AG04449 (cell line): ENCODE results near the gene GRM7.

Experiments
- CTCF ChIA-PET: fragments of 350-600 bp; formaldehyde crosslinking; extraction: SDS; loops from one replicate; lab custom pipeline; 2021; ENCODE audit warnings: antibody characterized with exemption; lab: Yijun Ruan, JAX
- POLR2A ChIA-PET: fragments of 400-600, 350-600 bp; formaldehyde crosslinking; extraction: SDS; loops from one replicate; lab custom pipeline; 2020; ENCODE audit warnings: antibody characterized with exemption, inconsistent platforms; lab: Yijun Ruan, JAX
- DNase-seq: peaks from one replicate; pipeline ENCODE4 v3.0.0-alpha.2; 2010; ENCODE audit warnings: low read depth, low spot score
- H3K4me3 ChIP-seq: 2 replicates; pipeline ENCODE4 v1.5.1; 2011; ENCODE audit warnings: low read depth, mild to moderate bottlenecking, control low read depth, low read length
- TF ChIP-seq, protein P1 (sequence below): IDR thresholded peaks from one replicate; pipeline ENCODE4 v1.5.1; 2011; ENCODE audit warnings: mild to moderate bottlenecking, moderate library complexity, low read length, control low read depth, inconsistent platforms; ENCODE audit not compliant: insufficient read depth; ENCODE audit errors: missing control alignments

GRM7 gene

DNA sequence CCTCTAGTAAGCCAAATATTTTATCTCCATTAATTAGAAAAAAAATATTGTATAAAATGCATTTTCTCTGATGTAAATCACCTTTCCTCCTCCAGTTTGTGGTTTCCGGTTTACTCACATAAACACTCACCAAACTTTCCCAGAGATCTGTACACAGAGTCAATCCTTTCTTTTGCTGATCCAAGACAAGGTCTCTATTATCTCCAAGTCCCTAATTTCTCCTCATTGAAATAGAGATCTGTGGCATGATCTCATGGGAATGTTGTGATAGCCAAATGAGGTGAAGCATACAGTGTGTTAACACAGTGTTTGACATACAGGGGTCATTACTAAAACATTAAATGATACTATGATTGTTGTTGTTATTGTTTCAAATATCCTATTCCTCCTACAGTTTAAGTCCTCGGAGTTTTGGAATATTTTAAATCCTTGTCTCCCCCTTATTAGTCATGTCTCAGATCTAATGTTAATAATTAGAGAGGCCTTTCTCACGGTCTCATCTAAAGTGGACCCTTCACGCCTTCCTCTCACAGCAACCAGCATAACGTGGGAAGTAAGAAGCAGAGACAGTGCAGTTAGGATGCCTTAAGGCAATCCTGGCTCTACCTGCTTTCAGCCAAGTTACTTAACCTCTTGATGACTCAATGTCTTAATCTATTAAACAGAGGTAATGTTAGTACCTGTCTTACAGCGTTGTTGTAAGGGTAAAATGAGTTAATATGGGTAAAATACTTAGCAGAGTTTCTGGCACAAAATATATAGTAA is 333.3 kb downstream of the GRM7 start:
- TF ChIP-seq, protein P1, sequence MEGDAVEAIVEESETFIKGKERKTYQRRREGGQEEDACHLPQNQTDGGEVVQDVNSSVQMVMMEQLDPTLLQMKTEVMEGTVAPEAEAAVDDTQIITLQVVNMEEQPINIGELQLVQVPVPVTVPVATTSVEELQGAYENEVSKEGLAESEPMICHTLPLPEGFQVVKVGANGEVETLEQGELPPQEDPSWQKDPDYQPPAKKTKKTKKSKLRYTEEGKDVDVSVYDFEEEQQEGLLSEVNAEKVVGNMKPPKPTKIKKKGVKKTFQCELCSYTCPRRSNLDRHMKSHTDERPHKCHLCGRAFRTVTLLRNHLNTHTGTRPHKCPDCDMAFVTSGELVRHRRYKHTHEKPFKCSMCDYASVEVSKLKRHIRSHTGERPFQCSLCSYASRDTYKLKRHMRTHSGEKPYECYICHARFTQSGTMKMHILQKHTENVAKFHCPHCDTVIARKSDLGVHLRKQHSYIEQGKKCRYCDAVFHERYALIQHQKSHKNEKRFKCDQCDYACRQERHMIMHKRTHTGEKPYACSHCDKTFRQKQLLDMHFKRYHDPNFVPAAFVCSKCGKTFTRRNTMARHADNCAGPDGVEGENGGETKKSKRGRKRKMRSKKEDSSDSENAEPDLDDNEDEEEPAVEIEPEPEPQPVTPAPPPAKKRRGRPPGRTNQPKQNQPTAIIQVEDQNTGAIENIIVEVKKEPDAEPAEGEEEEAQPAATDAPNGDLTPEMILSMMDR, result no peak

DNA sequence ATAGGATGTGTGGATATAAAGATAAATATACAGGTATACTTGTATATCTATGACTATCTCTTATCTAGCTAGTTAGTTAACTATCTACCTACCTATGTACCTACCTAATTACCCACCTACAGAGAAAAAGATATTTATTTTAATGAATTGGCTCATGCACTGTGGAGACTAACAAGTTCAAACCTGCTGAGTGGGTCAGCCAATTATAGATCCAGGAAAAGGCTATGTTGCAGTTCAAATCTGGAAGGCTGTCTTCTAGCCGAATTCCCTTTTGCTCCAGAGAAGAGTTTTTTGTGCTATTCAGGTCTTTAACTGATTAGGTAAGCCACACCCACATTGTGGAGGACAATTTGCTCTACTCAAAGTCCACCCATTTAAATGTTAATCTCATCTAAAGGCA is 335.0 kb downstream of the GRM7 start:
- no peak for DNase-seq
- TF ChIP-seq, protein P1, result no peak
- H3K4me3 ChIP-seq, result no peak overlapping the region
- ChIA-PET CTCF (no interaction called here), POLR2A (no interaction called here)

More for the DNA sequence above, 333.3 kb downstream of the GRM7 start:
- no peak for DNase-seq
- ChIA-PET CTCF (no interaction called here), POLR2A (no interaction called here)
- no peak overlapping the region for H3K4me3 ChIP-seq

DNA sequence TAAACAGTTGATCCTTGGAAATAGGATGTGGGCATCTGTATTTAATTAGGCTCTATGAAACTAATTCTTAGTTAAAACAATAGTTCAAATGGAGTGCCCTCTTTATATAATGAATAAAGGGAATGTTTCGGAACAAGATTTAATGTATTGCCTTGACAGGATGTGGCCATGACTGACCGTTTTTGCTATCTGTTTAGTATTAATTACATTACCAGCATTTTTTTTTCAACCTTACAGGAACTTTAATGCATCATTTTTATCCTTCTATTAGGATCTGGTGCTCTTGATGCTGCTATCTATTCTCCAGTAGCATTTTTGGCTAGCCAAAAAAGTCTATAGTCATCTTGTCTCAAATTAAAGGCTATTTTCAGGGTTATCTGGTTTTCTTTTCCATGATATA is 340.9 kb downstream of the GRM7 start:
- CTCF ChIA-PET, result no interaction called here
- no peak overlapping the region for H3K4me3 ChIP-seq
- DNase-seq, result no peak
- POLR2A ChIA-PET, result no interaction called here
- TF ChIP-seq, protein P1, result no peak

DNA sequence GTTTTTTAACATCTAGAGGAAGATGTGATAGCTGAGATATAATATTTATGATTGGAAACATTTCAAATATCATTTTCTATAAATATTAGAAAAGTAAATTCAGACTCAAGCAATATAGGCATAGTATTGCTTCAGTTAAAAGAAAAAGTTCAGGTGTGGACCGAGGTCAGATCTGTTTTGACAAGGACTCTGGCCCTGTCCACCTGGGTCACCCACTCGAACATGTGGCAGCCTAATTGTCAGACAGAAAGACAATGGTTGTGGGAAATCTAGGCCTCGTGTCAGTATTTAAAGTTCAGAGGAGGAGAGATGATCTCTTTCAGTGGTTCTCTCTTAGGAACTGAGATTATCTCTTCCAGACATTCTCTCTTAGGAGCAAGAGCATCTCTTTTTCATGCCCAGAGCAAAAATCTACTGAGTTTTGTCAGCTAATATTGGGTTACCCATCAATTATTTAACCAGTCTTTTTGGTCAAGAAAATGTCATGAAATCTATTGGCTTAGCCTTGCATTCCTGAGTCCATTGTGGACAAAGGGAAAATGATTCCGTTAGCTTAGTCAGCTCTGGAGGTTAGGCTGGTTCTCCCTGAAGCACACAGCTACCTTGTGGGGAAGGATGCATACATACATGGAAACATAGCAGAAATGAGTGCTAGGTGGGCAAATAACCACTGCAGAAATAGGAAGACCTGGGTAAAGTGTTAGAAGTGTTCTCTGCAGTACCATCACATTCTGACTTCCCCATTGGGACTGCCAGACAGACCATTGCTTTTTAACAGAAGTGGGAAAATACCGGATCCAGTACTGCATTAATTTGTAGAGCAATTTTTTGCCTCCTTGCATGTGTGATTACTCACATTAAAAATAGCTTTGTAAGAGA is 343.3 kb downstream of the GRM7 start:
- H3K4me3 ChIP-seq, result no peak overlapping the region
- DNase-seq, result no peak
- POLR2A ChIA-PET, result no interaction called here
- TF ChIP-seq, protein P1, result no peak
- CTCF ChIA-PET, result no interaction called here

DNA sequence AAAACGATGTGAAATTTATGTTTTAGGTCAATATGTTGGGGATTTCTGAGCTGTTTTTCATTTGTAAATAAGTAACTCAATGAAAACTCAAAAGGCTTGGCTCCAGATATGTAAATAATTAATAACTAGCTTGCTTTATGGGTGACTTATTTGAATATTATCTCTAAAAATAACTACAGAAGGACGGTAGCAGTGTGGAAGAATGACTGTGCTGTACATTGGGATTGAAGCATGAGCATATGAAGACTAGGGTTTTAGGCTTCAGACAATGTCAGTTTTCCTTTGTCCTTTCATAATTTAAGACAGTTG is 343.9 kb downstream of the GRM7 start:
- ChIA-PET POLR2A (no interaction called here), CTCF (no interaction called here)
- DNase-seq, result no peak
- TF ChIP-seq, protein P1, result no peak
- H3K4me3 ChIP-seq, result no peak overlapping the region

DNA sequence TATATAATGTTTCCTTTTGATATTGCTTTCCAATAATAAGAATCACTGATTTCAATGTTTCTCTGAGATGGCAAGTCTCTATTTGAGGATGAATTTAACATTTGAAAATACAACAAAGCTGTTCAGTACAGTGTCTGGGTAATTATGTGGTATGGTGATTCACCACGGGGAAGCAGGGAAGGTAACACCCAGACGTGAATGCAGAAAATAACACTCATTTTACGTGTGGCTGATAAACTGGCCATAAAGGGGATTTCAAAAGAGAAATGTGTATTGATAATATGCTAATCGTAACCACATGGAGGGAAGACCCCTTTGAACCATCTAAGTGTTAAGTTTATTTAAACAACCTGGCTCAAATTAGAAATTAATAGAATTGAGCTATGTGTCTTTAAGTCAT is 344.6 kb downstream of the GRM7 start:
- ChIA-PET POLR2A (no interaction called here), CTCF (no interaction called here)
- no peak for DNase-seq
- no peak overlapping the region for H3K4me3 ChIP-seq
- TF ChIP-seq, protein P1, result no peak
